Ishikawa (cell line): ENCODE results near the gene CD33.

Experiments
- CEBPB ChIP-seq: IDR thresholded peaks from 2 replicates; pipeline ENCODE4 v1.6.1; 2012
- CREB1 ChIP-seq: IDR thresholded peaks from 2 replicates; pipeline ENCODE4 v1.6.1; 2012; ENCODE audit warnings: low read depth
- EGR1 ChIP-seq: IDR thresholded peaks from 2 replicates; pipeline ENCODE4 v1.6.1; 2012
- EP300 ChIP-seq: IDR thresholded peaks from 2 replicates; pipeline ENCODE4 v1.6.1; 2012; ENCODE audit warnings: borderline replicate concordance
- FOXM1 ChIP-seq: IDR thresholded peaks from 2 replicates; pipeline ENCODE4 v1.6.1; 2012; ENCODE audit warnings: low read depth, borderline replicate concordance
- MAX ChIP-seq: IDR thresholded peaks from 2 replicates; pipeline ENCODE4 v1.6.1; 2012
- RAD21 ChIP-seq: IDR thresholded peaks from 2 replicates; pipeline ENCODE4 v1.6.1; 2012; ENCODE audit warnings: low read depth
- REST ChIP-seq: IDR thresholded peaks from 2 replicates; pipeline ENCODE4 v1.6.1; 2012; ENCODE audit warnings: low read depth, mild to moderate bottlenecking
- TAF1 ChIP-seq: IDR thresholded peaks from 2 replicates; pipeline ENCODE4 v1.6.1; 2012; ENCODE audit warnings: low read depth, mild to moderate bottlenecking
- TCF12 ChIP-seq: IDR thresholded peaks from 2 replicates; pipeline ENCODE4 v1.6.1; 2012; ENCODE audit warnings: low read depth
- TEAD4 ChIP-seq: IDR thresholded peaks from 2 replicates; pipeline ENCODE4 v1.6.1; 2012
- USF1 ChIP-seq: IDR thresholded peaks from 2 replicates; pipeline ENCODE4 v1.6.1; 2012
- YY1 ChIP-seq: IDR thresholded peaks from 2 replicates; pipeline ENCODE4 v1.6.1; 2012; ENCODE audit warnings: low read depth
- ZBTB7A ChIP-seq: IDR thresholded peaks from 2 replicates; pipeline ENCODE4 v1.6.1; 2012; ENCODE audit warnings: low read depth

GRCh38 chr19:51195616-51196015 is 29.3 kb upstream of the CD33 start:
- TF ChIP-seq EP300: no peak
- no peak for TF ChIP-seq MAX
- no peak for TF ChIP-seq TAF1
- no peak for TF ChIP-seq RAD21
- no peak for TF ChIP-seq USF1
- no peak for TF ChIP-seq REST
- TF ChIP-seq CEBPB: no peak
- no peak for TF ChIP-seq EGR1
- TF ChIP-seq FOXM1: no peak
- TF ChIP-seq TEAD4: no peak
- TF ChIP-seq ZBTB7A: no peak
- no peak for TF ChIP-seq YY1
- no peak for TF ChIP-seq CREB1
- no peak for TF ChIP-seq TCF12
